OCI-LY7 (cell line): Measurements from ENCODE around the gene RNF126.

ENCODE experiments used
- CTCF ChIP-seq: fragments of 200-600 bp; sonication (generic); conservative IDR thresholded peaks from 2 replicates; pipeline ENCODE4 v1.5.1; 2014; ENCODE audit warnings: mild to moderate bottlenecking, antibody characterized with exemption, low read length, moderate library complexity, mixed read lengths
- EZH2phosphoT487 ChIP-seq: fragments of 200-600 bp; sonication (generic); IDR thresholded peaks from 2 replicates; pipeline ENCODE4 v1.6.1; 2018; ENCODE audit warnings: low read depth, borderline replicate concordance, mild to moderate bottlenecking, mixed run types, antibody characterized with exemption, low read length, moderate library complexity, mixed read lengths

- TF ChIP-seq CTCF (no peak), EZH2phosphoT487 (no peak)
These were observed 27.2 kb upstream of the RNF126 start for GRCh38 chr19:690203-690602.
